C4-2B (cell line): Measurements from ENCODE around the gene ME3.

ENCODE experiments used
- CTCF ChIP-seq: fragments of 450-650 bp; conservative IDR thresholded peaks from 2 replicates; pipeline ENCODE4 v1.5.1; 2017; ENCODE audit warnings: mild to moderate bottlenecking
- ZFX ChIP-seq: fragments of 450-650 bp; IDR thresholded peaks from 2 replicates; pipeline ENCODE4 v1.6.1; 2017

GRCh38 chr11:86442420-86442819 lies 230.0 kb downstream of the ME3 start:
- no peak for TF ChIP-seq CTCF
- no peak for TF ChIP-seq ZFX
